Aorta (tissue), 5 donors: Measurements from ENCODE around the gene FARP1. TPM values are rescaled to one million over a fixed set of nuclear protein-coding genes. Genes with fewer than 3 reads are reported as not detected.

Experiments used
- ATAC-seq: fragments of 200-7000 bp; cut with Tn5 transposase; one replicate; pipeline ENCODE4 v1.9.1; 2022; ENCODE audit warnings: moderate library complexity; ENCODE audit not compliant: low FRiP score
- DNase-seq, 2 donors: peaks; one replicate each; pipeline ENCODE4 v3.0.0-alpha.2; 2020
- H3K27ac ChIP-seq, 2 donors: one replicate each; pipeline ENCODE4 v1.5.1; 2013; ENCODE audit warnings: low read length in 2 of 2, mild to moderate bottlenecking in 2 of 2, moderate library complexity in 2 of 2, control low read depth in 1 of 2, inconsistent platforms in 1 of 2, low read depth in 1 of 2
- H3K27me3 ChIP-seq, 2 donors: one replicate each; pipeline ENCODE4 v1.6.1; 2013; ENCODE audit warnings: control low read depth in 1 of 2, low read length in 1 of 2, mild to moderate bottlenecking in 1 of 2, moderate library complexity in 1 of 2; ENCODE audit not compliant: insufficient read depth in 2 of 2, control insufficient read depth in 1 of 2
- H3K36me3 ChIP-seq, 2 donors: one replicate each; pipeline ENCODE4 v1.6.1; 2013; ENCODE audit warnings: control low read depth in 1 of 2, low read length in 1 of 2, mild to moderate bottlenecking in 1 of 2; ENCODE audit not compliant: insufficient read depth in 2 of 2, control insufficient read depth in 1 of 2
- H3K4me1 ChIP-seq, 2 donors: one replicate each; pipeline ENCODE4 v1.6.1; 2013; ENCODE audit warnings: low read length in 2 of 2, control low read depth in 1 of 2, mild to moderate bottlenecking in 1 of 2, moderate library complexity in 1 of 2; ENCODE audit not compliant: insufficient read depth in 2 of 2, control insufficient read depth in 1 of 2
- H3K4me3 ChIP-seq, 2 donors: one replicate each; pipeline ENCODE4 v1.5.1; 2013; ENCODE audit warnings: low read length in 2 of 2, control low read depth in 1 of 2, mild to moderate bottlenecking in 1 of 2
- H3K9me3 ChIP-seq: one replicate; pipeline ENCODE4 v1.6.1; 2013; ENCODE audit warnings: mild to moderate bottlenecking, low read length; ENCODE audit not compliant: control insufficient read depth
- WGBS, 2 donors: extraction: QIAGEN DNeasy Blood & Tissue Kit; methylation state at CpG; one replicate each; pipeline ENCODE4 v1.1.7; 2013; 5-methylcytosine and 5-hydroxymethylcytosine counted together
- intact Hi-C, 2 donors: fragments of 100-400 bp; cut with DNase I; formaldehyde crosslinking; loops; one replicate each; pipeline versions ENCODE4 v1.14.2 to v1.15.0; 2022
- polyA plus RNA-seq, 2 donors: library from polyadenylated mRNA; stranded (reverse); fragments of 200-250 nt; gene quantifications; one replicate each; pipeline ENCODE4 v1.2.3, GENCODE V29; 2013
- total RNA-seq, 2 donors: library from RNA; stranded (reverse); fragmentation: NEBNext Ultra II Directional; extraction: Animal tissue kit (Norgen Biotek cat#: 25700); gene quantifications; one replicate each; pipeline ENCODE4 v1.2.1, GENCODE V29; 2021
- donor health status: healthy with polysubstance abuse.
- donor health status: Bipolar disorder and iron deficiency.
- donor health status: DM: no; HTN: no; CAD: no.
- donor health status: DM: no; HTN: no; CAD: no.
- donor health status: DM: yes; HTN: yes; CAD: no.

The FARP1 gene
- total and polyA plus RNA-seq, 4 donors, result 3.3 to 41.7 (median 23.7) TPM

GRCh38 chr13:98441056-98441676 is 298.3 kb downstream of the FARP1 start:
- ATAC-seq (no peak), DNase-seq (peak; percentile 26 to 53)
- 84 to 85% methylated on average over 21 of the region's 21 CpGs for WGBS, 2 donors
- intact Hi-C loops, result loop anchor here in 1 of 2 donors (10.0 kb wide), 1 partner anchor 296 kb away; the partner anchor contains the start of gene FARP1
- Histone ChIP-seq H3K27ac (no peak overlapping the region), H3K4me3 (no peak overlapping the region), H3K36me3 (no peaks in the 10 kb centered on the region), H3K27me3 (no peaks in the 10 kb centered on the region), H3K9me3 (no peaks in the 10 kb centered on the region), H3K4me1 (no peaks in the 10 kb centered on the region)

- Histone ChIP-seq H3K4me1 (no peaks in the 10 kb centered on the region), H3K27ac (no peak overlapping the region), H3K27me3 (no peaks in the 10 kb centered on the region), H3K36me3 (no peaks in the 10 kb centered on the region), H3K4me3 (no peak overlapping the region), H3K9me3 (no peaks in the 10 kb centered on the region)
- 83 to 85% methylated on average over 27 of the region's 27 CpGs for WGBS, 2 donors
- no peak for ATAC-seq
- intact Hi-C loops, result loop anchor here in 1 of 2 donors (10.0 kb wide), 1 partner anchor 298 kb away; the partner anchor contains the start of gene FARP1
- peak; percentile 21 to 67 for DNase-seq
These were observed 299.7 kb downstream of the FARP1 start for GRCh38 chr13:98442391-98443230.

- no peaks in the 10 kb centered on the region for H3K27me3 ChIP-seq
- no peak overlapping the region for H3K27ac ChIP-seq
- no peak overlapping the region for H3K4me3 ChIP-seq
- WGBS, 2 donors, result 59 to 64% methylated on average over 11 of the region's 11 CpGs
- no peaks in the 10 kb centered on the region for H3K4me1 ChIP-seq
- DNase-seq, result peak; percentile 44 to 73
- H3K36me3 ChIP-seq, result no peaks in the 10 kb centered on the region
- ATAC-seq, result no peak
- no peaks in the 10 kb centered on the region for H3K9me3 ChIP-seq
- intact Hi-C loops, result loop anchor here in 1 of 2 donors (10.0 kb wide), 1 partner anchor 299 kb away; the partner anchor contains the start of gene FARP1
These were observed 300.4 kb downstream of the FARP1 start for GRCh38 chr13:98443329-98443728.

GRCh38 chr13:98443800-98444325 is 301.0 kb downstream of the FARP1 start:
- Histone ChIP-seq H3K4me3 (no peak overlapping the region), H3K36me3 (no peaks in the 10 kb centered on the region), H3K27ac (no peak overlapping the region), H3K27me3 (no peaks in the 10 kb centered on the region), H3K4me1 (no peaks in the 10 kb centered on the region), H3K9me3 (no peaks in the 10 kb centered on the region)
- ATAC-seq (no peak), DNase-seq (no peak)
- 81 to 85% methylated on average over 21 of the region's 21 CpGs for WGBS, 2 donors
- intact Hi-C loops, result loop anchor here in 1 of 2 donors (10.0 kb wide), 1 partner anchor 299 kb away; the partner anchor contains the start of gene FARP1

GRCh38 chr13:98444381-98444780 is 301.5 kb downstream of the FARP1 start:
- 94 to 95% methylated on average over 16 of the region's 16 CpGs for WGBS, 2 donors
- H3K9me3 ChIP-seq, result no peaks in the 10 kb centered on the region
- DNase-seq (no peak), ATAC-seq (no peak)
- intact Hi-C loops, result loop anchor here in 1 of 2 donors (10.0 kb wide), 1 partner anchor 300 kb away; the partner anchor contains the start of gene FARP1
- H3K27me3 ChIP-seq, result no peaks in the 10 kb centered on the region
- no peaks in the 10 kb centered on the region for H3K36me3 ChIP-seq
- no peaks in the 10 kb centered on the region for H3K4me1 ChIP-seq
- no peak overlapping the region for H3K4me3 ChIP-seq
- no peak overlapping the region for H3K27ac ChIP-seq

GRCh38 chr13:98445340-98446233 is 302.7 kb downstream of the FARP1 start:
- no peaks in the 10 kb centered on the region for H3K9me3 ChIP-seq
- no peaks in the 10 kb centered on the region for H3K27me3 ChIP-seq
- peak; percentile 87 for ATAC-seq
- peak; percentile 76 to 91 for DNase-seq
- intact Hi-C loops, result loop anchor here (1.0 to 10.0 kb wide), 5 partner anchors 207 to 397 kb away; partner anchors contain the start of gene FARP1 (in 1 of the 2)
- H3K27ac ChIP-seq, result no peak overlapping the region
- no peaks in the 10 kb centered on the region for H3K4me1 ChIP-seq
- H3K36me3 ChIP-seq, result no peaks in the 10 kb centered on the region
- WGBS, 2 donors, result 25 to 26% methylated on average over 18 of the region's 18 CpGs
- H3K4me3 ChIP-seq, result no peak overlapping the region

- Histone ChIP-seq H3K9me3 (no peaks in the 10 kb centered on the region), H3K4me1 (peaks cover 0 to 3% of the 10 kb centered on the region in 2 donors), H3K27me3 (no peaks in the 10 kb centered on the region), H3K4me3 (no peak overlapping the region), H3K27ac (no peak overlapping the region), H3K36me3 (no peaks in the 10 kb centered on the region)
- WGBS, 2 donors, result 92 to 93% methylated on average over 10 to 11 of the region's 11 CpGs
- ATAC-seq, result no peak
- intact Hi-C loops, result loop anchor here (5.0 to 10.0 kb wide), 4 partner anchors 206 to 396 kb away; partner anchors contain the start of gene FARP1 (in 1 of the 2)
- no peak for DNase-seq
These were observed 303.3 kb downstream of the FARP1 start for GRCh38 chr13:98446234-98446621.

GRCh38 chr13:98447130-98447529 is 304.2 kb downstream of the FARP1 start:
- H3K27ac ChIP-seq, result no peak overlapping the region
- 93 to 98% methylated on average over 5 of the region's 5 CpGs for WGBS, 2 donors
- H3K4me1 ChIP-seq, result peaks cover 0 to 3% of the 10 kb centered on the region in 2 donors
- H3K27me3 ChIP-seq, result no peaks in the 10 kb centered on the region
- H3K36me3 ChIP-seq, result no peaks in the 10 kb centered on the region
- H3K4me3 ChIP-seq, result no peak overlapping the region
- ATAC-seq (no peak), DNase-seq (no peak)
- no peaks in the 10 kb centered on the region for H3K9me3 ChIP-seq
- intact Hi-C loops, result loop anchor here (5.0 to 10.0 kb wide), 4 partner anchors 205 to 395 kb away; partner anchors contain the start of gene FARP1 (in 1 of the 2)
